WTC11 (cell line): ENCODE measurements around the gene PCDH9. TPM values are rescaled to one million over a fixed set of nuclear protein-coding genes. Genes with fewer than 3 reads are reported as not detected.

Experiments
- ATAC-seq: fragments of 200-7000 bp; cut with Tn5 transposase; 2 replicates; pipeline ENCODE4 v1.10.0; 2021; ENCODE audit warnings: mild to moderate bottlenecking, moderate library complexity
- CTCF ChIA-PET: fragments of 300-600 bp; sonication (Branson Sonifier 250); formaldehyde crosslinking; loops from one replicate; lab custom pipeline; 2021; ENCODE audit warnings: antibody characterized with exemption; lab: Charles Lee
- POLR2A ChIA-PET: fragments of 350-600 bp; sonication (Branson Sonifier 250); formaldehyde crosslinking; loops from one replicate; lab custom pipeline; 2021; ENCODE audit warnings: antibody characterized with exemption; lab: Charles Lee
- DNase-seq: peaks from one replicate; pipeline ENCODE4 v3.0.0; 2021; ENCODE audit warnings: low spot score
- H3K27ac Mint-ChIP-seq: 2 replicates; pipeline ENCODE4 v1.8.0; 2021; ENCODE audit warnings: mixed read lengths
- H3K27me3 Mint-ChIP-seq: 2 replicates; pipeline ENCODE4 v1.8.0; 2021; ENCODE audit warnings: low read depth, mild to moderate bottlenecking, moderate library complexity, mixed read lengths
- H3K36me3 Mint-ChIP-seq: 2 replicates; pipeline ENCODE4 v1.8.0; 2021; ENCODE audit warnings: mixed read lengths
- H3K4me1 Mint-ChIP-seq: 2 replicates; pipeline ENCODE4 v1.8.0; 2022; ENCODE audit warnings: mixed read lengths
- H3K4me3 Mint-ChIP-seq: 2 replicates; pipeline ENCODE4 v1.8.0; 2021; ENCODE audit warnings: mild to moderate bottlenecking, moderate library complexity, mixed read lengths
- H3K9me3 Mint-ChIP-seq: 2 replicates; pipeline ENCODE4 v1.8.0; 2021; ENCODE audit warnings: mixed read lengths
- ATF3 ChIP-seq: sonication (generic); formaldehyde crosslinking; conservative IDR thresholded peaks from 2 replicates; pipeline ENCODE4 v1.8.1; 2022; ENCODE audit warnings: mild to moderate bottlenecking, missing genetic modification reagents
- CDX4 ChIP-seq: fragments of 250-450 bp; sonication (Bioruptor Pico); IDR thresholded peaks from 2 replicates; pipeline ENCODE4 v1.9.0; 2021; ENCODE audit warnings: moderate library complexity, mild to moderate bottlenecking, inconsistent platforms, borderline replicate concordance
- CREM ChIP-seq: sonication (generic); formaldehyde crosslinking; IDR thresholded peaks from 2 replicates; pipeline ENCODE4 v1.8.1; 2022; ENCODE audit warnings: mild to moderate bottlenecking, missing genetic modification reagents, moderate library complexity
- EMX1 ChIP-seq: fragments of 250-450 bp; sonication (Bioruptor Pico); IDR thresholded peaks from 2 replicates; pipeline ENCODE4 v1.8.0; 2021; ENCODE audit warnings: mild to moderate bottlenecking
- ETV6 ChIP-seq: sonication (generic); formaldehyde crosslinking; IDR thresholded peaks from 2 replicates; pipeline ENCODE4 v1.8.1; 2022; ENCODE audit warnings: mild to moderate bottlenecking, missing genetic modification reagents
- FOXP4 ChIP-seq: sonication (generic); formaldehyde crosslinking; IDR thresholded peaks from 2 replicates; pipeline ENCODE4 v1.8.0; 2022; ENCODE audit warnings: mild to moderate bottlenecking, missing genetic modification reagents
- GABPB1 ChIP-seq: sonication (generic); formaldehyde crosslinking; IDR thresholded peaks from 2 replicates; pipeline ENCODE4 v1.8.1; 2023; ENCODE audit warnings: mild to moderate bottlenecking, missing genetic modification reagents
- IRF2 ChIP-seq: sonication (generic); formaldehyde crosslinking; IDR thresholded peaks from 2 replicates; pipeline ENCODE4 v1.8.0; 2022; ENCODE audit warnings: low read depth, missing genetic modification reagents, borderline replicate concordance
- JAZF1 ChIP-seq: fragments of 250-450 bp; sonication (Bioruptor Pico); IDR thresholded peaks from 2 replicates; pipeline ENCODE4 v1.9.0; 2021; ENCODE audit warnings: moderate library complexity, mild to moderate bottlenecking, inconsistent platforms
- JUN ChIP-seq: sonication (generic); formaldehyde crosslinking; IDR thresholded peaks from 2 replicates; pipeline ENCODE4 v1.8.0; 2023; ENCODE audit warnings: mild to moderate bottlenecking, missing genetic modification reagents
- NFE2L1 ChIP-seq: sonication (generic); formaldehyde crosslinking; IDR thresholded peaks from 2 replicates; pipeline ENCODE4 v1.8.1; 2023; ENCODE audit warnings: missing genetic modification reagents
- NR2C2 ChIP-seq: sonication (generic); formaldehyde crosslinking; IDR thresholded peaks from 2 replicates; pipeline ENCODE4 v1.8.0; 2022; ENCODE audit warnings: mild to moderate bottlenecking, missing genetic modification reagents
- PRRX2 ChIP-seq: fragments of 250-450 bp; sonication (Bioruptor Pico); IDR thresholded peaks from 2 replicates; pipeline ENCODE4 v1.8.0; 2021; ENCODE audit warnings: mild to moderate bottlenecking
- RORB ChIP-seq: fragments of 250-450 bp; sonication (Bioruptor Pico); IDR thresholded peaks from 2 replicates; pipeline ENCODE4 v1.9.0; 2021; ENCODE audit warnings: mild to moderate bottlenecking
- TEAD1 ChIP-seq: sonication (generic); formaldehyde crosslinking; IDR thresholded peaks from 2 replicates; pipeline ENCODE4 v1.8.0; 2022; ENCODE audit warnings: mild to moderate bottlenecking, missing genetic modification reagents
- TEAD4 ChIP-seq: sonication (generic); formaldehyde crosslinking; IDR thresholded peaks from 2 replicates; pipeline ENCODE4 v1.8.0; 2022; ENCODE audit warnings: mild to moderate bottlenecking, missing genetic modification reagents
- ZNF121 ChIP-seq: sonication (generic); formaldehyde crosslinking; IDR thresholded peaks from 2 replicates; pipeline ENCODE4 v1.8.0; 2023; ENCODE audit warnings: missing genetic modification reagents
- ZNF219 ChIP-seq: sonication (generic); formaldehyde crosslinking; IDR thresholded peaks from 2 replicates; pipeline ENCODE4 v1.8.0; 2023; ENCODE audit warnings: missing genetic modification reagents, mild to moderate bottlenecking, borderline replicate concordance
- ZNF416 ChIP-seq: fragments of 250-450 bp; sonication (Bioruptor Pico); IDR thresholded peaks from 2 replicates; pipeline ENCODE4 v1.9.0; 2021; ENCODE audit warnings: mild to moderate bottlenecking, inconsistent platforms
- ZNF512 ChIP-seq: sonication (generic); formaldehyde crosslinking; IDR thresholded peaks from 2 replicates; pipeline ENCODE4 v1.8.1; 2022; ENCODE audit warnings: missing genetic modification reagents, borderline replicate concordance
- total RNA-seq: library from RNA; stranded (reverse); gene quantifications from 3 replicates; pipeline ENCODE4 v1.2.3, GENCODE V29; 2021
- TF ChIP-seq, protein P1 (sequence below): fragments of 250-450 bp; sonication (Bioruptor Pico); conservative IDR thresholded peaks from 2 replicates; pipeline ENCODE4 v1.9.0; 2021; ENCODE audit warnings: mild to moderate bottlenecking
- TF ChIP-seq, protein P2 (sequence below): sonication (generic); formaldehyde crosslinking; IDR thresholded peaks from 2 replicates; pipeline ENCODE4 v1.8.1; 2023; ENCODE audit warnings: mild to moderate bottlenecking, moderate library complexity, missing genetic modification reagents
- TF ChIP-seq, protein P3 (sequence below): sonication (generic); formaldehyde crosslinking; IDR thresholded peaks from 2 replicates; pipeline ENCODE4 v1.8.1; 2022; ENCODE audit warnings: mild to moderate bottlenecking, moderate library complexity, missing genetic modification reagents

PCDH9 gene
- total RNA-seq, 1 experiment from 2014 or later: 0.48 TPM

- no peaks in the 10 kb centered on the region for H3K9me3 Mint-ChIP-seq
- no peak overlapping the region for H3K27ac Mint-ChIP-seq
- H3K4me3 Mint-ChIP-seq: no peak overlapping the region
- DNase-seq (no peak), ATAC-seq (no peak)
- CTCF ChIA-PET: no interaction called here
- no peaks in the 10 kb centered on the region for H3K27me3 Mint-ChIP-seq
- TF ChIP-seq ATF3 (CRISPR knock-in tag): no peak
- no peak for TF ChIP-seq GABPB1 (CRISPR knock-in tag)
- no peak for TF ChIP-seq JAZF1 (CRISPR knock-in tag)
- no peak for TF ChIP-seq ZNF121 (CRISPR knock-in tag)
- no peak for TF ChIP-seq JUN (CRISPR knock-in tag)
- TF ChIP-seq, protein P1, sequence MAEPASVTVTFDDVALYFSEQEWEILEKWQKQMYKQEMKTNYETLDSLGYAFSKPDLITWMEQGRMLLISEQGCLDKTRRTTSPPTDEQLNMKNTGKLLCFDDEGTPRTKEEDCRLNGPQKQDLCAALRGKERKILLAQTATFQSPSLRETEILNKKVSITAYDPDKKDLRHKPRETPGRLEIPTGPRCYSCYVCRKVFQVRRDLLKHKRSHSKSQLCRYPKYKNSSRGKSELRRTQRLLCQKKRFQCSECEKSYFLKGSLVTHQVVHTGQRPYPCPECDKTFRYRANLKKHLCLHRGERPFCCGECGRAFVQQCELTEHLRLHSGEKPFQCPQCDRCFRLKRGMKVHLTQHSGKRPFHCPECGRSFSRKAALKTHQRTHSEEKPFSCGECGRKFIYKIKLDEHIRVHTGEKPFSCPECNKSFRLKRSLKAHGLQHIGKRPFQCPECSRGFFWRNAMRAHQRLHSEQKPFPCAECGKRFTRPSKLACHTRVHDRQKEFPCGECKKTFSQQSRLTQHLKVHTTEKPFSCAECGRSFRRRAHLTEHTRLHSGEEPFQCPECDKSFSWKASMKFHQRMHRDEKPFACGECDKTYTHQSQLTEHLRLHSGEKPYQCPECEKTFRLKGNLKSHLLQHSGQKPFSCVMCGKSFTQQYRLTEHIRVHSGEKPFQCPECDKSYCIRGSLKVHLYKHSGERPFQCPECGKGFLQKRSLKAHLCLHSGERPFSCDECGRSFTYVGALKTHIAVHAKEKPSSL (CRISPR knock-in tag): no peak
- no peak for TF ChIP-seq CREM (CRISPR knock-in tag)
- TF ChIP-seq IRF2 (CRISPR knock-in tag): no peak
- no peaks in the 10 kb centered on the region for H3K36me3 Mint-ChIP-seq
- POLR2A ChIA-PET: no interaction called here
- H3K4me1 Mint-ChIP-seq: peaks cover 7% of the 10 kb centered on the region
Measured at GRCh38 chr13:66402546-66402945, 827.6 kb downstream of the PCDH9 start.

- CTCF ChIA-PET: no interaction called here
- no peak overlapping the region for H3K27ac Mint-ChIP-seq
- no peaks in the 10 kb centered on the region for H3K36me3 Mint-ChIP-seq
- no peak for ATAC-seq
- no peak for TF ChIP-seq PRRX2 (CRISPR knock-in tag)
- no peak for TF ChIP-seq NR2C2 (CRISPR knock-in tag)
- no peak for TF ChIP-seq RORB
- TF ChIP-seq, protein P1 (CRISPR knock-in tag): no peak
- TF ChIP-seq, protein P2, sequence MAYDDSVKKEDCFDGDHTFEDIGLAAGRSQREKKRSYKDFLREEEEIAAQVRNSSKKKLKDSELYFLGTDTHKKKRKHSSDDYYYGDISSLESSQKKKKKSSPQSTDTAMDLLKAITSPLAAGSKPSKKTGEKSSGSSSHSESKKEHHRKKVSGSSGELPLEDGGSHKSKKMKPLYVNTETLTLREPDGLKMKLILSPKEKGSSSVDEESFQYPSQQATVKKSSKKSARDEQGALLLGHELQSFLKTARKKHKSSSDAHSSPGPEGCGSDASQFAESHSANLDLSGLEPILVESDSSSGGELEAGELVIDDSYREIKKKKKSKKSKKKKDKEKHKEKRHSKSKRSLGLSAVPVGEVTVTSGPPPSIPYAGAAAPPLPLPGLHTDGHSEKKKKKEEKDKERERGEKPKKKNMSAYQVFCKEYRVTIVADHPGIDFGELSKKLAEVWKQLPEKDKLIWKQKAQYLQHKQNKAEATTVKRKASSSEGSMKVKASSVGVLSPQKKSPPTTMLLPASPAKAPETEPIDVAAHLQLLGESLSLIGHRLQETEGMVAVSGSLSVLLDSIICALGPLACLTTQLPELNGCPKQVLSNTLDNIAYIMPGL (CRISPR knock-in tag): no peak
- no peak for TF ChIP-seq CREM (CRISPR knock-in tag)
- no peak for TF ChIP-seq TEAD4 (CRISPR knock-in tag)
- no peak for TF ChIP-seq ZNF416 (CRISPR knock-in tag)
- H3K9me3 Mint-ChIP-seq: no peaks in the 10 kb centered on the region
- peaks cover 3% of the 10 kb centered on the region for H3K4me1 Mint-ChIP-seq
- DNase-seq: no peak
- POLR2A ChIA-PET: no interaction called here
- no peak overlapping the region for H3K4me3 Mint-ChIP-seq
- H3K27me3 Mint-ChIP-seq: no peaks in the 10 kb centered on the region
Measured at GRCh38 chr13:66402066-66402465, 828.1 kb downstream of the PCDH9 start.

DNA sequence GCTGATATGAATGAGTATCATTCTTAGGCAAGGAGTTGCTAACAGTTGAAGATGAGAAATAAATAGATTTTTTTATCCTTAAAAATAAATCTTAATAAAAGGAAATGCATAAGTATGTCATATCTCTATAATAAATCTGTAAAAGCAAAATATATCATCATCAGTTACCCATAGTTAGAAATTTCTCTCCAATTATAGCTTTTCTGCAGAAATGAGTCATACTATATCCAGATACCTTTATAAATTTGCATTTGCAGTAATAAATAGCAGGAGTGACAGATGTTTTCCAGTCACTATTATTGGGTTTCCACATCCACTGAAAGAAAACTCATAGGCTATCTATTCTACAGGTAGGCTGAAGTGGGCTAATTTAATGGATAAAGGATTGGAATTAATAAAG is 829.8 kb downstream of the PCDH9 start:
- no peaks in the 10 kb centered on the region for H3K4me1 Mint-ChIP-seq
- H3K9me3 Mint-ChIP-seq: no peaks in the 10 kb centered on the region
- H3K27me3 Mint-ChIP-seq: no peaks in the 10 kb centered on the region
- DNase-seq (no peak), ATAC-seq (no peak)
- no peak overlapping the region for H3K27ac Mint-ChIP-seq
- no peak overlapping the region for H3K4me3 Mint-ChIP-seq
- POLR2A ChIA-PET: no interaction called here
- CTCF ChIA-PET: no interaction called here
- no peaks in the 10 kb centered on the region for H3K36me3 Mint-ChIP-seq
- TF ChIP-seq FOXP4 (CRISPR knock-in tag) (no peak), TEAD1 (CRISPR knock-in tag) (no peak), ETV6 (CRISPR knock-in tag) (no peak), ZNF219 (CRISPR knock-in tag) (no peak), ZNF512 (CRISPR knock-in tag) (no peak), NFE2L1 (CRISPR knock-in tag) (no peak), EMX1 (CRISPR knock-in tag) (no peak), CDX4 (CRISPR knock-in tag) (no peak)
- TF ChIP-seq, protein P3, sequence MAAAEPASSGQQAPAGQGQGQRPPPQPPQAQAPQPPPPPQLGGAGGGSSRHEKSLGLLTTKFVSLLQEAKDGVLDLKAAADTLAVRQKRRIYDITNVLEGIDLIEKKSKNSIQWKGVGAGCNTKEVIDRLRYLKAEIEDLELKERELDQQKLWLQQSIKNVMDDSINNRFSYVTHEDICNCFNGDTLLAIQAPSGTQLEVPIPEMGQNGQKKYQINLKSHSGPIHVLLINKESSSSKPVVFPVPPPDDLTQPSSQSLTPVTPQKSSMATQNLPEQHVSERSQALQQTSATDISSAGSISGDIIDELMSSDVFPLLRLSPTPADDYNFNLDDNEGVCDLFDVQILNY (CRISPR knock-in tag): no peak
